Tibial nerve (tissue), 4 donors: ENCODE results near the gene EML1. TPM values are rescaled to one million over a fixed set of nuclear protein-coding genes. Genes with fewer than 3 reads are reported as not detected.
"Not testable (repeated sequence)": the region's sequence is repeated elsewhere in the genome, so short reads cannot be mapped to it uniquely, and the experiment has no call there.

Experiments used
- DNase-seq, 2 donors: peaks; one replicate each; pipeline ENCODE4 v3.0.0-alpha.2; 2019; ENCODE audit warnings: low spot score in 2 of 2
- H3K27ac ChIP-seq, 4 donors: fragments of 200-600 bp; sonication (generic) in 3 of 4; one replicate each; pipeline ENCODE4 v1.5.1; 2017 to 2019; ENCODE audit warnings: mild to moderate bottlenecking in 1 of 4
- H3K27me3 ChIP-seq, 2 donors: fragments of 200-600 bp; sonication (generic) in 1 of 2; one replicate each; pipeline versions ENCODE4 v1.5.1 to v1.6.0; 2017 to 2019
- H3K36me3 ChIP-seq, 3 donors: fragments of 200-600 bp; sonication (generic); one replicate each; pipeline ENCODE4 v1.5.1; 2018 to 2019
- H3K4me1 ChIP-seq, 4 donors: fragments of 200-600 bp; sonication (generic) in 3 of 4; one replicate each; pipeline ENCODE4 v1.5.1; 2017 to 2019
- H3K4me3 ChIP-seq, 4 donors: fragments of 200-600 bp; sonication (generic) in 3 of 4; one replicate each; pipeline ENCODE4 v1.5.1; 2017 to 2019; ENCODE audit warnings: mild to moderate bottlenecking in 1 of 4, moderate library complexity in 1 of 4
- H3K9me3 ChIP-seq, 4 donors: fragments of 200-600 bp; sonication (generic) in 3 of 4; one replicate each; pipeline ENCODE4 v1.5.1; 2017 to 2019
- EP300 ChIP-seq, 2 donors: sonication (generic); formaldehyde crosslinking; IDR thresholded peaks; one replicate each; pipeline ENCODE4 v1.6.1; 2017; ENCODE audit warnings: antibody characterized with exemption in 2 of 2, mild to moderate bottlenecking in 1 of 2
- POLR2A ChIP-seq, 2 donors: fragments of 450-650 bp; IDR thresholded peaks; one replicate each; pipeline ENCODE4 v1.6.1; 2017; ENCODE audit warnings: antibody characterized with exemption in 2 of 2, mild to moderate bottlenecking in 2 of 2, moderate library complexity in 2 of 2
- WGBS, 2 donors: methylation state at CpG; one replicate each; pipeline ENCODE4 v1.1.5; 2018; 5-methylcytosine and 5-hydroxymethylcytosine counted together
- total RNA-seq, 4 donors: library from RNA; depleted of rRNA; stranded (reverse); fragments of >200 nt; gene quantifications; one replicate each; pipeline ENCODE4 v1.1.0, GENCODE V29; 2016
- TF ChIP-seq, protein P1 (sequence below), 5 experiments: fragments of 200-600 bp in 3 of 5; fragments of 450-650 bp in 2 of 5; sonication (generic) in 3 of 5; IDR thresholded peaks; one replicate each; pipeline ENCODE4 v1.5.1; 2016 to 2019; ENCODE audit warnings: antibody characterized with exemption in 5 of 5, mild to moderate bottlenecking in 3 of 5, moderate library complexity in 2 of 5

Gene EML1
- total RNA-seq, 4 donors from 2014 or later = 32.4 to 82.8 (median 55.2) TPM

DNA sequence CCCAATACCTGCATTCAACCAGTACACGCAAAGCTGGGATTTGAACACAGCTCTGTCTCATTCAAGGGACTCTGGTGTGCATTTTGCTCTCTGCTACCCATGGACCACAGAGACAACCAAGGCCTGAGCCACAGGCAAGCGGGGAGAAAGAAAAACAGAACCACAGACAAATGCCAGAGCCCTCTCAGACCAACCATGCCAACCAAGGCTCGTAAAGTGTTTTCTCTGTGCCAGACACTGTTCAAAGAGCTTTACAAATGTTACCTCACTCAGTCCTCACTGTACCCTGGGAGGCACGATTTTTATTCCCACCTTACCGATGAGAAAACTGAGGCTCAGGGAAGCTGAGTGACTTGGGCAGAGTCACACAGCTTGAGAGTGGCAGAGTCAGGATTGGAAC lies 32.4 kb upstream of the EML1 start:
- no peak for DNase-seq
- Histone ChIP-seq H3K27ac (no peak overlapping the region), H3K4me3 (no peak overlapping the region), H3K36me3 (no peaks in the 10 kb centered on the region), H3K4me1 (peaks cover 0 to 24% (median 8%) of the 10 kb centered on the region in 4 donors), H3K27me3 (no peaks in the 10 kb centered on the region), H3K9me3 (no peaks in the 10 kb centered on the region)
- 85 to 90% methylated on average over 5 of the region's 5 CpGs for WGBS, 2 donors
- TF ChIP-seq, protein P1, sequence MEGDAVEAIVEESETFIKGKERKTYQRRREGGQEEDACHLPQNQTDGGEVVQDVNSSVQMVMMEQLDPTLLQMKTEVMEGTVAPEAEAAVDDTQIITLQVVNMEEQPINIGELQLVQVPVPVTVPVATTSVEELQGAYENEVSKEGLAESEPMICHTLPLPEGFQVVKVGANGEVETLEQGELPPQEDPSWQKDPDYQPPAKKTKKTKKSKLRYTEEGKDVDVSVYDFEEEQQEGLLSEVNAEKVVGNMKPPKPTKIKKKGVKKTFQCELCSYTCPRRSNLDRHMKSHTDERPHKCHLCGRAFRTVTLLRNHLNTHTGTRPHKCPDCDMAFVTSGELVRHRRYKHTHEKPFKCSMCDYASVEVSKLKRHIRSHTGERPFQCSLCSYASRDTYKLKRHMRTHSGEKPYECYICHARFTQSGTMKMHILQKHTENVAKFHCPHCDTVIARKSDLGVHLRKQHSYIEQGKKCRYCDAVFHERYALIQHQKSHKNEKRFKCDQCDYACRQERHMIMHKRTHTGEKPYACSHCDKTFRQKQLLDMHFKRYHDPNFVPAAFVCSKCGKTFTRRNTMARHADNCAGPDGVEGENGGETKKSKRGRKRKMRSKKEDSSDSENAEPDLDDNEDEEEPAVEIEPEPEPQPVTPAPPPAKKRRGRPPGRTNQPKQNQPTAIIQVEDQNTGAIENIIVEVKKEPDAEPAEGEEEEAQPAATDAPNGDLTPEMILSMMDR (IDR thresholded peaks at IDR 0.05) = no peak

DNA sequence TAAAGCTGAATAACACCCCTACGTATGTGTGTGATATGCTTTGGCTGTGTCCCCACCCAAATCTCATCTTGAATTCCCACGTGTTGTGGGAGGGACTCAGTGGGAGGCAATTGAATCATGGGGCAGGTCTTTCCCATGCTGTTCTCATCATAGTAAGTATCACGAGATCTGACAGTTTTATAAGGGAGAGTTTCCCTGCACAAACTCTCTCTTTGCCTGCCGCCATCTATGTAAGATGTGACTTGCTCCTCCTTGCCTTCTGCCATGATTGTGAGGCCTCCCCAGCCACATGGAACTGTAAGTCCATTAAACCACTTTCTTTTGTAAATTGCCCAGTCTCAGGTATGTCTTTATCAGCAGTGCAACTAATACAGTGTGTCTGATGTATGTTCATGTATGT lies 30.3 kb upstream of the EML1 start:
- H3K36me3 ChIP-seq, H3K27me3 ChIP-seq, H3K27ac ChIP-seq, DNase-seq, H3K9me3 ChIP-seq, H3K4me3 ChIP-seq: not testable (repeated sequence)
- peaks cover 0 to 25% (median 0%) of the 10 kb centered on the region in 4 donors for H3K4me1 ChIP-seq
- WGBS, 2 donors = 85% methylated on average over 4 of the region's 4 CpGs

DNA sequence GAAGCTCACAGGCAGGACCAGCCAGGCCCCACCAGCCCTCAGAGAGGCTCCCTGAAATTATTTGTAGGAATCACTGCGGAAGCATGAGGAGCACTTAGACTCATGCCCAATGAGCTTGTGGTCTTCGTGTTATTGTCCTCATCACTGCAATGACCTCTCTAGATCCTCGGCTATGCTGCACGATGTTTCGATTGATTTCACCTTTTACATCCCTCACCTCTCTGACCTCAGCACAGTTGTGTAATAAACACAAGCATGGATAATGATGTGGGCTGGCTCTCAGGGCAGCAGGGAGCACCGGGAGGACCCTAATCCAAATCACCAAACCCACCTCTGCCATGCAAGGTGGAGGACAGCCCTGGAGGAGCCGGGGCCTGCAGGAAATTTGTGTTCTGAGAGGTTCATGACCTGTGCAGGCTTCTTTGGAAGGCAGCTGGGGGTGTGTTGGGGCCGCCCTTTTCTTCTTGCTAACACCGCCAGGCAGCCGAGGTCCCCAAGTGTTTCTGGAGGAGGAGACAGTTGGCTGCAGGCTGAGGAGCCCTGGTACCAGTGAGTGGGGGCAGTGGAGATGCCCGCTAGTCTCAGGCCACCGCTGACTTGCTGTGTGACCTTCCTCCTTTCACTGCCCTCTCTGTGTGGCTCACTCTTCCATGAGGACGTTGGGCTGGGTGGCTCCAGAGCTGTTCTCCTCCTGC lies 29.5 kb upstream of the EML1 start:
- Histone ChIP-seq H3K27me3 (no peaks in the 10 kb centered on the region), H3K9me3 (no peaks in the 10 kb centered on the region), H3K27ac (no peak overlapping the region), H3K4me1 (peaks cover 0 to 18% (median 0%) of the 10 kb centered on the region in 4 donors), H3K4me3 (no peak overlapping the region), H3K36me3 (no peaks in the 10 kb centered on the region)
- TF ChIP-seq POLR2A (IDR thresholded peaks at IDR 0.05) (no peak), EP300 (IDR thresholded peaks at IDR 0.05) (no peak)
- TF ChIP-seq, protein P1 (IDR thresholded peaks at IDR 0.05) = no peak
- 85 to 89% methylated on average over 10 to 13 of the region's 13 CpGs for WGBS, 2 donors
- DNase-seq = no peak

DNA sequence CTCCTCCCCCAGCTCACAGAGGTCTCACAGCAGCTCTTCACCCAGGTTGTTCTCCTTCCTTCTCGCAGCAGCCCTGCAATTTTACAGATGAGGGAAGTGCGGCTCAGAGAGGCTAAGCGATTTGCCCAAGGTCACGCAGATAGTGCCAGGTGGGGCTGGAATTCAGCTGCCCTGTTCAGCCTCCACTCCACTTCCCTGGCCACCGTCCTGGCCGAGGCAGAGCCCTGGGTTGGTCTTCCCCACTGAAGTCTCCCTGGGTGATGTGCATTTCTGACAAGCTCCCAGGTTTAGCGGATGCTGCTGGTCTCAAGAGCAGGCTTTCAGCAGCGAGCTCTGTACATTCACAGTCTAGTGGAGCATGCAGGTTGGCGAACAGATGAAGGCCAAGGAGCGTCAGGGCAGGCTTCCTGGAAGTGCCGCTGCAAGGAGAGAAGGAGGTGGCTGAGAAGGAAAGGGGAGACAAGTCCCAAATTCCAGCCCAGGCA lies 28.9 kb upstream of the EML1 start:
- Histone ChIP-seq H3K27me3 (no peaks in the 10 kb centered on the region), H3K9me3 (no peaks in the 10 kb centered on the region), H3K36me3 (no peaks in the 10 kb centered on the region), H3K27ac (no peak overlapping the region), H3K4me1 (peaks cover 0 to 13% (median 0%) of the 10 kb centered on the region in 4 donors), H3K4me3 (no peak overlapping the region)
- DNase-seq = no peak
- TF ChIP-seq, protein P1 (IDR thresholded peaks at IDR 0.05) = no peak
- WGBS, 2 donors = 90 to 96% methylated on average over 11 of the region's 11 CpGs

DNA sequence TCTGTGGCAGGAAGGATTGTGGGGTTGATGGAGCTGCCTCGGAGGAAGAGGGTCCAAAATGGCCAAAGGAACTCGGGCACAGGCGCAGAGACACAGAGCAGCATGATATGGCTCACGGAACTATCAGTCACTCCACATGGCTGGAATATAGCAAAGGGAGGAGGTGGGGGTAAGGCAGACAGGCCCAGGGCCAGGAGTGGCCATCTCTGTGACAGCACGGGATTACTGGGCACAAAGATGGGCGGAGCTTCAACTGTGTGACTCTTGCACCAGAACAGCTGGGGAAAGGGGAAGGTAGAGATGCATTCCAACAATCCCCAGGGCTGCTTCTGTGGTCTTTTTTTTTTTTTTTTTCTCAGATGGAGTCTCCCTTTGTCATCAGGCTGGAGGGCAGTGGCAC lies 24.8 kb upstream of the EML1 start:
- no peak overlapping the region for H3K27ac ChIP-seq
- no peak for DNase-seq

More for the DNA sequence above, 24.8 kb upstream of the EML1 start:
- WGBS, 2 donors = 78 to 86% methylated on average over 6 of the region's 6 CpGs
- TF ChIP-seq, protein P1 (IDR thresholded peaks at IDR 0.05) = no peak
- no peak for TF ChIP-seq POLR2A (IDR thresholded peaks at IDR 0.05)
- TF ChIP-seq EP300 (IDR thresholded peaks at IDR 0.05) = no peak
- Histone ChIP-seq H3K4me1 (peaks cover 0 to 13% (median 0%) of the 10 kb centered on the region in 4 donors), H3K36me3 (no peaks in the 10 kb centered on the region), H3K27me3 (no peaks in the 10 kb centered on the region), H3K9me3 (peaks cover 0 to 3% (median 0%) of the 10 kb centered on the region in 4 donors), H3K4me3 (no peak overlapping the region)
